HepG2 (cell line): ENCODE data around the gene MFSD11. TPM values are rescaled to one million over a fixed set of nuclear protein-coding genes. Genes with fewer than 3 reads are reported as not detected.

Source experiments
- ADNP ChIP-seq: sonication (generic); formaldehyde crosslinking; IDR thresholded peaks from 2 replicates; pipeline ENCODE4 v1.4.0; 2020; ENCODE audit warnings: missing genetic modification reagents
- AKAP8 ChIP-seq: sonication (generic); formaldehyde crosslinking; IDR thresholded peaks from 2 replicates; pipeline ENCODE4 v1.5.1; 2020; ENCODE audit warnings: mild to moderate bottlenecking, missing genetic modification reagents
- BORCS8-MEF2B ChIP-seq: sonication (generic); formaldehyde crosslinking; IDR thresholded peaks from 2 replicates; pipeline ENCODE4 v1.8.0; 2022; ENCODE audit warnings: mild to moderate bottlenecking, missing genetic modification reagents
- BRCA1 ChIP-seq: sonication (generic); formaldehyde crosslinking; IDR thresholded peaks from 2 replicates; pipeline ENCODE4 v1.4.0; 2020; ENCODE audit warnings: missing genetic modification reagents
- ERF ChIP-seq: IDR thresholded peaks from 2 replicates; pipeline ENCODE4 v1.6.1; 2018; ENCODE audit warnings: missing biosample characterization, missing genetic modification reagents
- FOXM1 ChIP-seq: sonication (generic); formaldehyde crosslinking; IDR thresholded peaks from 2 replicates; pipeline ENCODE4 v1.5.0; 2020; ENCODE audit warnings: missing genetic modification reagents
- GLI4 ChIP-seq: sonication (generic); formaldehyde crosslinking; IDR thresholded peaks from 2 replicates; pipeline ENCODE4 v1.5.1; 2020; ENCODE audit warnings: missing genetic modification reagents, mild to moderate bottlenecking, moderate library complexity, borderline replicate concordance
- KLF12 ChIP-seq: sonication (generic); formaldehyde crosslinking; IDR thresholded peaks from 2 replicates; pipeline ENCODE4 v1.4.0; 2020; ENCODE audit warnings: missing genetic modification reagents, borderline replicate concordance
- KLF16 ChIP-seq, 2 experiments: sonication (generic) in 1 of 2; formaldehyde crosslinking in 1 of 2; IDR thresholded peaks; 2 replicates each; pipeline versions ENCODE4 v1.6.1 to v1.8.0; 2016 to 2023; ENCODE audit warnings: missing genetic modification reagents in 2 of 2, missing compliant biosample characterization in 1 of 2
- NFATC3 ChIP-seq: sonication (generic); formaldehyde crosslinking; IDR thresholded peaks from 2 replicates; pipeline ENCODE4 v1.5.1; 2020; ENCODE audit warnings: mild to moderate bottlenecking, missing genetic modification reagents
- WIZ ChIP-seq: sonication (generic); formaldehyde crosslinking; IDR thresholded peaks from 2 replicates; pipeline ENCODE4 v1.5.1; 2020; ENCODE audit warnings: mild to moderate bottlenecking, missing genetic modification reagents
- ZNF296 ChIP-seq: sonication (generic); formaldehyde crosslinking; conservative IDR thresholded peaks from 2 replicates; pipeline ENCODE4 v1.5.0; 2020; ENCODE audit warnings: mild to moderate bottlenecking, missing genetic modification reagents
- ZNF33A ChIP-seq: sonication (generic); formaldehyde crosslinking; IDR thresholded peaks from 2 replicates; pipeline ENCODE4 v1.5.1; 2020; ENCODE audit warnings: missing genetic modification reagents, mild to moderate bottlenecking, moderate library complexity, borderline replicate concordance
- ZNF441 ChIP-seq: sonication (generic); formaldehyde crosslinking; IDR thresholded peaks from 2 replicates; pipeline ENCODE4 v1.7.0; 2021; ENCODE audit warnings: missing genetic modification reagents, borderline replicate concordance
- ZNF589 ChIP-seq: sonication (generic); formaldehyde crosslinking; conservative IDR thresholded peaks from 2 replicates; pipeline ENCODE4 v1.8.0; 2022; ENCODE audit warnings: mild to moderate bottlenecking, moderate library complexity, missing genetic modification reagents
- ZNF761 ChIP-seq: sonication (generic); formaldehyde crosslinking; conservative IDR thresholded peaks from 2 replicates; pipeline ENCODE4 v1.4.0; 2020; ENCODE audit warnings: mild to moderate bottlenecking, missing genetic modification reagents
- polyA plus RNA-seq, 8 experiments: library from polyadenylated mRNA; depleted of rRNA in 3 of 8; stranded (reverse) in 7 of 8; unstranded in 1 of 8; fragments of >200 nt; fragmentation: Illumina TruSeq in 4 of 8; extraction: Trizol in 4 of 8; gene quantifications; 2 replicates each; pipeline versions ENCODE4 v1.2.1 to v1.2.3, GENCODE V29; 2011 to 2016; ENCODE audit warnings: low read depth in 4 of 8, missing spikeins in 1 of 8, mixed read lengths in 1 of 8; ENCODE audit not compliant: insufficient read depth in 1 of 8
- total RNA-seq, 5 experiments: library from RNA; depleted of rRNA; stranded (reverse); fragments of >200 nt; fragmentation: Illumina TruSeq; extraction: Trizol; gene quantifications; 2 replicates each; pipeline ENCODE4 v1.2.3, GENCODE V29; 2016; ENCODE audit warnings: low read depth in 1 of 5
- TF ChIP-seq, protein P1 (sequence below): IDR thresholded peaks from 2 replicates; pipeline ENCODE4 v1.6.1; 2016; ENCODE audit warnings: mild to moderate bottlenecking, missing biosample characterization, missing genetic modification reagents
- TF ChIP-seq, protein P2 (sequence below): sonication (generic); formaldehyde crosslinking; IDR thresholded peaks from 2 replicates; pipeline ENCODE4 v1.4.0; 2020; ENCODE audit warnings: missing genetic modification reagents; ENCODE audit errors: not compliant biosample characterization
- TF ChIP-seq, protein P3 (sequence below): sonication (generic); formaldehyde crosslinking; IDR thresholded peaks from 2 replicates; pipeline ENCODE4 v1.4.0; 2020; ENCODE audit warnings: missing genetic modification reagents, borderline replicate concordance
- TF ChIP-seq, protein P4 (sequence below): sonication (generic); formaldehyde crosslinking; IDR thresholded peaks from 2 replicates; pipeline ENCODE4 v1.5.0; 2020; ENCODE audit warnings: mild to moderate bottlenecking, missing genetic modification reagents, borderline replicate concordance

MFSD11 gene
- total and polyA plus RNA-seq, 2 of the 13 experiments (the other 11 are each of a cell fraction or from before 2014, with no cell fraction given): 26.1 to 36.3 TPM

DNA sequence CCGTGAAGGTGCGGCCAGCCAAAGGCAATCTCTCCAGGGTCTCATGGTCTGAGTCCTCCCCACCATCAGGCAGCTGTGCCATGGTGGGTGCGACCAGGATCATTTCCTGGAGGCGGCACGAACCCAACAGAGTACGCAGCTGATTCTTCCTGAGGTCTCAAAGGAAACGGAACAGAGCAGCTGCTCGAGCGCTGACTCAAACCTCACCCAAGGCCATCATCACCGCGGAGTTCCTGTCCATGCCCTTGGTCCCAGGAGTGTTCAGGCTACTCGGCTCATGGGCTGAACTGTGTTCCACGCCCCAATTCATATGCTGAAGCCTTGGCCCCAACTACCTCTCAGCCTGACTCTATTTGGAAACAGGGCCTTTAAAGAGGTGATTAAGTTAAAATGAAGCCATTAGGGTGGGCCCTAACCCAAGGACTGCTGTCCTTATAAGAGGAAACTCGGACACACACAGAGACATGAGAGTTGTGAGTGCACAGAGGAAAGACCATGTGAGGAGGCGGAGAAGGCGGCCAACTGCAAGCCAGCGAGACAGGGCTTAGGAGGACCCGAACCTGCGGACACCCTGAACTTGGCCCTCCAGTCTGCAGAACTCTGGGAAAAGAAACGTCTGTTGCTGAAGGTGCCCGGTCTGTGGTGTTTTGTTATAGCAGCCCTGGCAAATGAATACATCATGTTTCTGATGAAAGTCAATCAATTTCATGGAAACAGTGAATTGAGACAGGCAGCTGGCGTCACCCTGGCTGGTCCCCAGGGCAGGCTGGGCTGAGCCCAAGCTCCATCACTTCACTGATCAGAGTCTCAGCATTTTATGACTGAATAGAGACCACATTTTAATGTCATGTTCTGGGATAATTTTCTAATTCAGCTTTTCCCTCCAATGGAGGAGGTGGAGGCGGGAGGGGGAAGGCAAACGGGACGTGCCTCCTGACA, 40.9 kb upstream of the MFSD11 start (continued):
- TF ChIP-seq, protein P1, sequence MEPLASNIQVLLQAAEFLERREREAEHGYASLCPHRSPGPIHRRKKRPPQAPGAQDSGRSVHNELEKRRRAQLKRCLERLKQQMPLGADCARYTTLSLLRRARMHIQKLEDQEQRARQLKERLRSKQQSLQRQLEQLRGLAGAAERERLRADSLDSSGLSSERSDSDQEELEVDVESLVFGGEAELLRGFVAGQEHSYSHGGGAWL (CRISPR knock-in tag): 0 out of 2 replicates have a peak, but pooled peaks have one; percentile 27
- TF ChIP-seq FOXM1 (no peak), ERF (CRISPR knock-in tag) (0 out of 2 replicates have a peak, but pooled peaks have one; percentile 69), ZNF33A (CRISPR knock-in tag) (no peak), ZNF761 (CRISPR knock-in tag) (peak; percentile 71; the same call in 1 of the 2 replicates), AKAP8 (CRISPR knock-in tag) (no peak), NFATC3 (CRISPR knock-in tag) (no peak), BRCA1 (no peak), BORCS8-MEF2B (CRISPR knock-in tag) (0 out of 2 replicates have a peak, but pooled peaks have one; percentile 68), ZNF589 (CRISPR knock-in tag) (no peak), KLF16 (CRISPR knock-in tag; IDR thresholded peaks at IDR 0.05) (0 out of 4 replicates have a peak, but pooled peaks of 1 of the 2 experiments have one; percentile 28), KLF12 (no peak), GLI4 (CRISPR knock-in tag) (no peak), ZNF441 (peak; percentile 64; the same call in 1 of the 2 replicates), WIZ (CRISPR knock-in tag) (no peak), ADNP (CRISPR knock-in tag) (no peak), ZNF296 (CRISPR knock-in tag) (no peak)
- TF ChIP-seq, protein P2, sequence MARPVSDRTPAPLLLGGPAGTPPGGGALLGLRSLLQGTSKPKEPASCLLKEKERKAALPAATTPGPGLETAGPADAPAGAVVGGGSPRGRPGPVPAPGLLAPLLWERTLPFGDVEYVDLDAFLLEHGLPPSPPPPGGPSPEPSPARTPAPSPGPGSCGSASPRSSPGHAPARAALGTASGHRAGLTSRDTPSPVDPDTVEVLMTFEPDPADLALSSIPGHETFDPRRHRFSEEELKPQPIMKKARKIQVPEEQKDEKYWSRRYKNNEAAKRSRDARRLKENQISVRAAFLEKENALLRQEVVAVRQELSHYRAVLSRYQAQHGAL (CRISPR knock-in tag): no peak
- TF ChIP-seq, protein P3, sequence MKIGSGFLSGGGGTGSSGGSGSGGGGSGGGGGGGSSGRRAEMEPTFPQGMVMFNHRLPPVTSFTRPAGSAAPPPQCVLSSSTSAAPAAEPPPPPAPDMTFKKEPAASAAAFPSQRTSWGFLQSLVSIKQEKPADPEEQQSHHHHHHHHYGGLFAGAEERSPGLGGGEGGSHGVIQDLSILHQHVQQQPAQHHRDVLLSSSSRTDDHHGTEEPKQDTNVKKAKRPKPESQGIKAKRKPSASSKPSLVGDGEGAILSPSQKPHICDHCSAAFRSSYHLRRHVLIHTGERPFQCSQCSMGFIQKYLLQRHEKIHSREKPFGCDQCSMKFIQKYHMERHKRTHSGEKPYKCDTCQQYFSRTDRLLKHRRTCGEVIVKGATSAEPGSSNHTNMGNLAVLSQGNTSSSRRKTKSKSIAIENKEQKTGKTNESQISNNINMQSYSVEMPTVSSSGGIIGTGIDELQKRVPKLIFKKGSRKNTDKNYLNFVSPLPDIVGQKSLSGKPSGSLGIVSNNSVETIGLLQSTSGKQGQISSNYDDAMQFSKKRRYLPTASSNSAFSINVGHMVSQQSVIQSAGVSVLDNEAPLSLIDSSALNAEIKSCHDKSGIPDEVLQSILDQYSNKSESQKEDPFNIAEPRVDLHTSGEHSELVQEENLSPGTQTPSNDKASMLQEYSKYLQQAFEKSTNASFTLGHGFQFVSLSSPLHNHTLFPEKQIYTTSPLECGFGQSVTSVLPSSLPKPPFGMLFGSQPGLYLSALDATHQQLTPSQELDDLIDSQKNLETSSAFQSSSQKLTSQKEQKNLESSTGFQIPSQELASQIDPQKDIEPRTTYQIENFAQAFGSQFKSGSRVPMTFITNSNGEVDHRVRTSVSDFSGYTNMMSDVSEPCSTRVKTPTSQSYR (CRISPR knock-in tag): no peak
- TF ChIP-seq, protein P4, sequence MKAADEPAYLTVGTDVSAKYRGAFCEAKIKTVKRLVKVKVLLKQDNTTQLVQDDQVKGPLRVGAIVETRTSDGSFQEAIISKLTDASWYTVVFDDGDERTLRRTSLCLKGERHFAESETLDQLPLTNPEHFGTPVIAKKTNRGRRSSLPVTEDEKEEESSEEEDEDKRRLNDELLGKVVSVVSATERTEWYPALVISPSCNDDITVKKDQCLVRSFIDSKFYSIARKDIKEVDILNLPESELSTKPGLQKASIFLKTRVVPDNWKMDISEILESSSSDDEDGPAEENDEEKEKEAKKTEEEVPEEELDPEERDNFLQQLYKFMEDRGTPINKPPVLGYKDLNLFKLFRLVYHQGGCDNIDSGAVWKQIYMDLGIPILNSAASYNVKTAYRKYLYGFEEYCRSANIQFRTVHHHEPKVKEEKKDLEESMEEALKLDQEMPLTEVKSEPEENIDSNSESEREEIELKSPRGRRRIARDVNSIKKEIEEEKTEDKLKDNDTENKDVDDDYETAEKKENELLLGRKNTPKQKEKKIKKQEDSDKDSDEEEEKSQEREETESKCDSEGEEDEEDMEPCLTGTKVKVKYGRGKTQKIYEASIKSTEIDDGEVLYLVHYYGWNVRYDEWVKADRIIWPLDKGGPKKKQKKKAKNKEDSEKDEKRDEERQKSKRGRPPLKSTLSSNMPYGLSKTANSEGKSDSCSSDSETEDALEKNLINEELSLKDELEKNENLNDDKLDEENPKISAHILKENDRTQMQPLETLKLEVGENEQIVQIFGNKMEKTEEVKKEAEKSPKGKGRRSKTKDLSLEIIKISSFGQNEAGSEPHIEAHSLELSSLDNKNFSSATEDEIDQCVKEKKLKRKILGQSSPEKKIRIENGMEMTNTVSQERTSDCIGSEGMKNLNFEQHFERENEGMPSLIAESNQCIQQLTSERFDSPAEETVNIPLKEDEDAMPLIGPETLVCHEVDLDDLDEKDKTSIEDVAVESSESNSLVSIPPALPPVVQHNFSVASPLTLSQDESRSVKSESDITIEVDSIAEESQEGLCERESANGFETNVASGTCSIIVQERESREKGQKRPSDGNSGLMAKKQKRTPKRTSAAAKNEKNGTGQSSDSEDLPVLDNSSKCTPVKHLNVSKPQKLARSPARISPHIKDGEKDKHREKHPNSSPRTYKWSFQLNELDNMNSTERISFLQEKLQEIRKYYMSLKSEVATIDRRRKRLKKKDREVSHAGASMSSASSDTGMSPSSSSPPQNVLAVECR: peak; percentile 41; the same call in 1 of the 2 replicates
